T-helper 17 cell (primary cell): ENCODE data around the gene OR10H5. TPM values are rescaled to one million over a fixed set of nuclear protein-coding genes. Genes with fewer than 3 reads are reported as not detected.
"Not testable (repeated sequence)": the region's sequence is repeated elsewhere in the genome, so short reads cannot be mapped to it uniquely, and the experiment has no call there.

ENCODE experiments used
- ATAC-seq: fragments of 150-1000 bp; cut with Tn5 transposase; 2 replicates; pipeline ENCODE4 v1.10.0; 2021; ENCODE audit warnings: mild to moderate bottlenecking, moderate library complexity
- DNase-seq, 3 donors: peaks; one replicate each; pipeline versions ENCODE4 v3.0.0 to v3.0.0-alpha.2; 2020 to 2021
- H3K9me3 ChIP-seq: one replicate; pipeline ENCODE4 v1.7.0; 2013; ENCODE audit warnings: low read length, mild to moderate bottlenecking; ENCODE audit not compliant: control insufficient read depth, poor library complexity, severe bottlenecking
- H3K27ac Mint-ChIP-seq: one replicate; pipeline ENCODE4 v1.8.0; 2022; ENCODE audit warnings: mild to moderate bottlenecking, moderate library complexity, mixed read lengths
- H3K27me3 Mint-ChIP-seq: one replicate; pipeline ENCODE4 v1.8.0; 2022; ENCODE audit warnings: mixed read lengths
- H3K36me3 Mint-ChIP-seq: one replicate; pipeline ENCODE4 v1.8.0; 2022; ENCODE audit warnings: low read depth, mixed read lengths
- H3K4me1 Mint-ChIP-seq: one replicate; pipeline ENCODE4 v1.8.0; 2022; ENCODE audit warnings: mild to moderate bottlenecking, mixed read lengths
- H3K4me3 Mint-ChIP-seq: one replicate; pipeline ENCODE4 v1.8.0; 2022; ENCODE audit warnings: mild to moderate bottlenecking, moderate library complexity, mixed read lengths
- total RNA-seq, 4 donors: library from RNA in 2 of 4; stranded (reverse) in 2 of 4; gene quantifications; one replicate each; pipeline ENCODE4 v1.2.3 and lab custom pipeline; 2022 to 2026

Gene OR10H5
- total RNA-seq, 2 donors from 2014 or later: not detected

GRCh38 chr19:15825753-15826152 is 38.3 kb downstream of the OR10H5 start:
- H3K4me3 Mint-ChIP-seq: no peak overlapping the region
- H3K27ac Mint-ChIP-seq: no peak overlapping the region
- H3K9me3 ChIP-seq: no peaks in the 10 kb centered on the region
- no peak for DNase-seq
- H3K4me1 Mint-ChIP-seq: peaks cover 5% of the 10 kb centered on the region
- H3K36me3 Mint-ChIP-seq: no peaks in the 10 kb centered on the region
- ATAC-seq: no peak
- no peaks in the 10 kb centered on the region for H3K27me3 Mint-ChIP-seq

DNA sequence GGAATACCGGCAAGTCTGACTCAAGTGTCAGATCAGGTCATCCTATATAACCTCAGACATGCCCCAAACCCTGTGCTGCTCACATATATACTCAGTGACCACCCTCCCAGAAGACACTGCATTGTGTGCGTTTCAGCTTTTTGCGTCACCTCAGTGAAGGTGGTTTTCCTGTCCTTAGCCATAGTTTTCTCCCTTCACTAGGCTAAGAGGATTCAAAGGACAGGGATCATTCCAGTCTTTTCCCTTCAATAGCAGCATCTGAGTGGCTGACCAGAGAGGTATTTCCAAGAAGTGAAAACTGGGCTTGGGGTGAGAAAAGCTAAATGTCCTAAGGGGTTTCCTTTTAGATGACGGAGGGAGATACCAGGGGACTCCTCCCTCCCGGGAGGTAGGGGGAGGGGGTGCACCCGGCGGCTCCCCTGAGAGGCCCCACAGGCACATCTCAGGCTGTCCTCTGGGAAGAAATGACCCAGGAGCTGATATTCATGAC is 40.7 kb downstream of the OR10H5 start:
- Mint-ChIP-seq H3K36me3 (no peaks in the 10 kb centered on the region), H3K4me1 (peaks cover 5% of the 10 kb centered on the region), H3K27ac (no peak overlapping the region), H3K4me3 (no peak overlapping the region), H3K27me3 (no peaks in the 10 kb centered on the region)
- DNase-seq: no peak
- no peak for ATAC-seq
- H3K9me3 ChIP-seq: no peaks in the 10 kb centered on the region

GRCh38 chr19:15828611-15829305 is 41.3 kb downstream of the OR10H5 start:
- not testable (repeated sequence) for H3K9me3 ChIP-seq, H3K36me3 Mint-ChIP-seq, DNase-seq, H3K27me3 Mint-ChIP-seq, H3K4me3 Mint-ChIP-seq, H3K4me1 Mint-ChIP-seq, ATAC-seq
- peak overlapping the region; percentile 37 for H3K27ac Mint-ChIP-seq

GRCh38 chr19:15829306-15829698 is 41.8 kb downstream of the OR10H5 start:
- no peak for DNase-seq
- Mint-ChIP-seq H3K27me3 (no peaks in the 10 kb centered on the region), H3K36me3 (no peaks in the 10 kb centered on the region), H3K27ac (peak overlapping the region; percentile 37), H3K4me1 (peaks cover 5% of the 10 kb centered on the region), H3K4me3 (no peak overlapping the region)
- ATAC-seq: no peak
- no peaks in the 10 kb centered on the region for H3K9me3 ChIP-seq

DNA sequence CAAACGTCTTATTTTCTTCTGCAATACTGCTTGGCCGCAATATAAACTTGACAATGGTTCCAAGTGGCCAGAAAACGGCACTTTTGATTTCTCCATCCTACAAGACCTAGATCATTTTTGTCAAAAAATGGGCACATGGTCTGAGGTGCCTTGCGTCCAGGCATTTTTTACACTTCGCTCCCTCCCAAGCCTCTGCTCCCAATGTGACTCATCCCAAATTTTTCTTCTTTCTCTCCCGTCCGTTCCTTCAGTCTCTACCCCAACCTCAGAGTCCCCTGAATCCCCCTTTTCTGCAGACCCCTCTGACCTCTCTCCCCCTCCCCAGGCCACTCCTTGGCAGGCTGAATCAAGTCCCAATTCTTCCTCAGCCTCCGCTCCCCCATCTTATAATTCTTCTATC is 42.3 kb downstream of the OR10H5 start:
- ATAC-seq (no peak), DNase-seq (no peak)
- Mint-ChIP-seq H3K4me3 (no peak overlapping the region), H3K27ac (no peak overlapping the region), H3K36me3 (no peaks in the 10 kb centered on the region), H3K27me3 (no peaks in the 10 kb centered on the region), H3K4me1 (peaks cover 5% of the 10 kb centered on the region)
- H3K9me3 ChIP-seq: no peaks in the 10 kb centered on the region

GRCh38 chr19:15831626-15832025 is 44.2 kb downstream of the OR10H5 start:
- DNase-seq: no peak
- H3K4me1 Mint-ChIP-seq: peaks cover 12% of the 10 kb centered on the region
- ATAC-seq: no peak
- no peak overlapping the region for H3K4me3 Mint-ChIP-seq
- H3K27me3 Mint-ChIP-seq: no peaks in the 10 kb centered on the region
- peaks cover 2% of the 10 kb centered on the region for H3K36me3 Mint-ChIP-seq
- H3K9me3 ChIP-seq: no peaks in the 10 kb centered on the region
- no peak overlapping the region for H3K27ac Mint-ChIP-seq

- not testable (repeated sequence) for DNase-seq, H3K27ac Mint-ChIP-seq, H3K27me3 Mint-ChIP-seq, H3K36me3 Mint-ChIP-seq, H3K4me3 Mint-ChIP-seq, ATAC-seq, H3K9me3 ChIP-seq
- peaks cover 20% of the 10 kb centered on the region for H3K4me1 Mint-ChIP-seq
Observed at GRCh38 chr19:15834232-15834631, 46.8 kb downstream of the OR10H5 start.

GRCh38 chr19:15835565-15836329 is 48.3 kb downstream of the OR10H5 start:
- Mint-ChIP-seq H3K27ac (peak overlapping the region; percentile 96), H3K4me1 (peaks cover 17% of the 10 kb centered on the region), H3K4me3 (peak overlapping the region; percentile 97)
- H3K9me3 ChIP-seq, H3K27me3 Mint-ChIP-seq, H3K36me3 Mint-ChIP-seq: not testable (repeated sequence)
- ATAC-seq (peak; percentile 71), DNase-seq (peak; percentile 12 to 50 (median 40))

DNA sequence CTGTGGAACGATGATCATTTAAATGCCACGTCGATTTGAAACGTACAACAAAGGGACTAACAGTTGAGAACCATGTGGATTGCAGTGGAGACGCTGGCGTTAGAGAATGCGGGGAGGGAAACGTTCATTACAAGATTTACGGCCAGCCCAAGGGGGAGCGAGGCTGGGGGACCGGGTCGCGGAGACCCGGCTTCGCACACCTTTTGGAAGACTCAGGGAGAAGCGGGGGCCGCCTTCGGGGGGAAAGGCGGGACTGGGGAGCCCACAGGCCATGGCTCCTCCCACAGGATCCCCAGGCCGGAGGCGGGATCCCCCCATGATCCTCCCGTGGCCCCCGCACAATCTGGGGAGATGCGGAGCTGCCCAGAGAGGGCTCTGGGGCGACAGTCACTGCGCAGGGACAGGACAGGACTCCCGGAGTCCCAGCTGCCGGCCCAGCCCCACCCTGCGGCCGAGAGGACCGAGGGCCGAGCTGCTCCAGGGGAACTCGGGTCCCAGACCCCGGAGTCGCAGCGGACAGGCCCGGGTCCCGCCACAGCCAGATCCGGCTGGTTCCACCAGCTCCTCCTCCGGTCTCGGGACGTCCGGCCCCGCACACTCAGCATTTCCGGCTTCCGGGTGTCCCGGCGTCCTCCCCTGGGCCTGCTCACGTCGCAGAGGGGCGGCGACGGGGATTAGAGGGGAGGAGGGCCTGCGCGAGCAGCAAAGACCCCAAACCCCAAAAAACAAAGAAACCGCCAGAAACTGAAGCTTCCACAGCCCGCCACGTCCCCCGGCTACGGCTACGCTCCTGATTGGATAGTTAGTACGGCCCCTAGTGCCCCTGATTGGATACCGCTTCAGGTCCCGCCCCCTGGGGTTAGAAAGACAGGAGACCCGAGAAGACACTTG is 49.1 kb downstream of the OR10H5 start:
- Mint-ChIP-seq H3K27me3 (no peaks in the 10 kb centered on the region), H3K4me3 (peak overlapping the region; percentile 97), H3K4me1 (peaks cover 17% of the 10 kb centered on the region), H3K36me3 (peaks cover 2% of the 10 kb centered on the region), H3K27ac (peak overlapping the region; percentile 96)
- H3K9me3 ChIP-seq: no peaks in the 10 kb centered on the region
- DNase-seq (peak; percentile 82 to 89 (median 86)), ATAC-seq (peak; percentile 91)

GRCh38 chr19:15837221-15837731 is 49.8 kb downstream of the OR10H5 start:
- DNase-seq (no peak), ATAC-seq (no peak)
- Mint-ChIP-seq H3K27ac (peak overlapping the region; percentile 96), H3K4me1 (peaks cover 20% of the 10 kb centered on the region), H3K4me3 (peak overlapping the region; percentile 97), H3K27me3 (no peaks in the 10 kb centered on the region), H3K36me3 (peaks cover 2% of the 10 kb centered on the region)
- no peaks in the 10 kb centered on the region for H3K9me3 ChIP-seq

DNA sequence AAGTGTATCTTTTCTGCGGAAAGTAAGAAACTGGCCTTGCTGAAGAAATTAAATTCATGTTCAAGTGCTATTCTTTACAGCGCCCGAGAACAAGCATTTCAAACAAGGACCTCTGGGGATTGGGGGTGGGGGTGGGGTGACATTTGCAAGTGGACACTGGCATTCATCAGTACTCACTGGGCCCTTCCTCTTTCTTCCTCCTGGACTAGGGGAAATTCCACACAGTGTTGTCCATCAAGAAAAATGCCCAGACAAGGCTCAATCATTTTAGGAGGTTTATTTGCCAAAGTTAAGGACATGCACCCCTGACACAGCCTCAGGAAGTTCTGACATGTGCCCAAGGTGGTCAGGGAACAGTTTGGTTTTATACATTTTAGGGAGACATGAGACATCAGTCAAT is 50.9 kb downstream of the OR10H5 start:
- Mint-ChIP-seq H3K4me1 (peaks cover 26% of the 10 kb centered on the region), H3K36me3 (peaks cover 2% of the 10 kb centered on the region), H3K4me3 (no peak overlapping the region), H3K27ac (peak overlapping the region; percentile 48), H3K27me3 (no peaks in the 10 kb centered on the region)
- no peaks in the 10 kb centered on the region for H3K9me3 ChIP-seq
- DNase-seq: no peak
- ATAC-seq: no peak

- peaks cover 35% of the 10 kb centered on the region for H3K4me1 Mint-ChIP-seq
- not testable (repeated sequence) for DNase-seq, H3K4me3 Mint-ChIP-seq, H3K9me3 ChIP-seq, H3K27ac Mint-ChIP-seq, H3K36me3 Mint-ChIP-seq, H3K27me3 Mint-ChIP-seq, ATAC-seq
Observed at GRCh38 chr19:15839888-15840287, 52.4 kb downstream of the OR10H5 start.

GRCh38 chr19:15840833-15841232 is 53.4 kb downstream of the OR10H5 start:
- DNase-seq (no peak), ATAC-seq (no peak)
- H3K27me3 Mint-ChIP-seq: no peaks in the 10 kb centered on the region
- peaks cover 2% of the 10 kb centered on the region for H3K36me3 Mint-ChIP-seq
- no peaks in the 10 kb centered on the region for H3K9me3 ChIP-seq
- peaks cover 39% of the 10 kb centered on the region for H3K4me1 Mint-ChIP-seq
- no peak overlapping the region for H3K27ac Mint-ChIP-seq
- H3K4me3 Mint-ChIP-seq: no peak overlapping the region
